ENCODE measurements around the gene SOS1. TPM values are rescaled to one million over a fixed set of nuclear protein-coding genes. Genes with fewer than 3 reads are reported as not detected.

Gene SOS1
- total RNA-seq, 6 donors from 2014 or later = 10.4 to 51.2 (median 25.3) TPM

- Histone ChIP-seq H3K27me3 (no peaks in the 10 kb centered on the region), H3K4me1 (peaks cover 27 to 61% (median 37%) of the 10 kb centered on the region in 4 donors), H3K36me3 (peaks cover 0 to 3% (median 0%) of the 10 kb centered on the region in 4 donors), H3K4me3 (peak overlapping the region; percentile 83 to 90 (median 86)), H3K9me3 (no peaks in the 10 kb centered on the region), H3K27ac (peak overlapping the region; percentile 3 to 98 (median 98))
- DNase-seq (no peak), ATAC-seq (ENCODE audit: low FRiP score in 2 of 2) (no peak)
- TF ChIP-seq EP300 (IDR thresholded peaks at IDR 0.05) (no peak), POLR2A (IDR thresholded peaks at IDR 0.05) (no peak), CTCF (IDR thresholded peaks at IDR 0.05) (no peak), POLR2AphosphoS5 (IDR thresholded peaks at IDR 0.05) (no peak)
- 5 to 6% methylated on average over 6 of the region's 6 CpGs for WGBS, 2 donors
Measured at GRCh38 chr2:39118786-39119499, 1.9 kb downstream of the SOS1 start.

DNA sequence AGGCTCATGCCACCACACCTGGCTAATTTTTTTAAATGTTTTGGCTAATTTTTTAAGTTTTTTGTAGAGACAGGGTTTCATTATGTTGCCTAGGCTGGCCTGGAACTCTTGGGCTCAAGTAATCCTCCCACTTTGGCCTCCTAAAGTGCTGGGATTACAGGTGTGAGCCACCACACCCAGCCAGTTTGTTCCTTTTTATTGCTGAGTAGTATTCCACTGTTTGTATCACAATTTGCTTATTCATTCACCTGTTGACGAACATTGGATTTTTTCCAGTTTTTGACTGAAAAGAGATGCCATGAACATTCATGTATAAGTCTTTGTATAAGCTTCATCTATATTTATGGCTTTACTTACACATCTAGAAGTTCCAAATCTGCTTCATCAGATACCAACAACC is 5.3 kb downstream of the SOS1 start:
- Histone ChIP-seq H3K27me3 (no peaks in the 10 kb centered on the region), H3K9me3 (no peaks in the 10 kb centered on the region), H3K4me3 (no peak overlapping the region), H3K4me1 (peaks cover 10 to 40% (median 20%) of the 10 kb centered on the region in 4 donors), H3K27ac (no peak overlapping the region), H3K36me3 (peaks cover 0 to 12% (median 3%) of the 10 kb centered on the region in 4 donors)
- 94 to 97% methylated on average over 1 of the region's 1 CpG for WGBS, 2 donors
- no peak for TF ChIP-seq CTCF (IDR thresholded peaks at IDR 0.05)
- no peak for TF ChIP-seq POLR2A (IDR thresholded peaks at IDR 0.05)
- no peak for TF ChIP-seq EP300 (IDR thresholded peaks at IDR 0.05)
- no peak for TF ChIP-seq POLR2AphosphoS5 (IDR thresholded peaks at IDR 0.05)
- no peak for ATAC-seq (ENCODE audit: low FRiP score in 2 of 2)
- DNase-seq = no peak

DNA sequence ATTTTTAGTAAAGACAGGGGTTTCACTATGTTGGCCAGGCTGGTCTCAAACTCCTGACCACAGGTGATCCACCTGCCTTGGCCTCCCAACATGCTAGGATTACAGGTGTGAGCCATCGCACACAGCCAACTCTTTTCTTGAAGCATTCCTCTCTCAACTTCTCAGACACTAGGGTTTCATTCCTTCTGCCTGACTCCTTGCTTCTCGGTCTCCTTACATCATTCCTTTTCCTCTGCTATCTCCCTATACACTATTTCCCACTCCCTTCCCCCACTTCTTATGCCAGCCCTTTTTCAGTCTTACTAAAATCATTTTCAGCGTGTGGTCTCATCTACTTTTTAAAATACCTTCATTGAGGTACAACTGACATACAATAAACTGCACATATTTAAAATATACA is 6.1 kb downstream of the SOS1 start:
- WGBS, 2 donors = 86 to 88% methylated on average over 3 of the region's 3 CpGs

GRCh38 chr2:39109537-39109936 is 11.3 kb downstream of the SOS1 start:
- Histone ChIP-seq H3K4me1 (peaks cover 0 to 28% (median 16%) of the 10 kb centered on the region in 4 donors), H3K36me3 (peaks cover 0 to 9% (median 3%) of the 10 kb centered on the region in 4 donors), H3K27me3 (no peaks in the 10 kb centered on the region), H3K27ac (no peak overlapping the region), H3K9me3 (no peaks in the 10 kb centered on the region), H3K4me3 (no peak overlapping the region)
- DNase-seq (no peak), ATAC-seq (ENCODE audit: low FRiP score in 2 of 2) (no peak)
- TF ChIP-seq POLR2A (IDR thresholded peaks at IDR 0.05) (no peak), EP300 (IDR thresholded peaks at IDR 0.05) (no peak), CTCF (IDR thresholded peaks at IDR 0.05) (no peak), POLR2AphosphoS5 (IDR thresholded peaks at IDR 0.05) (no peak)
- WGBS, 2 donors = 85 to 100% methylated on average over 1 of the region's 1 CpG

More for the DNA sequence above, 6.1 kb downstream of the SOS1 start:
- ATAC-seq (ENCODE audit: low FRiP score in 2 of 2) = no peak
- TF ChIP-seq POLR2AphosphoS5 (IDR thresholded peaks at IDR 0.05) (no peak), EP300 (IDR thresholded peaks at IDR 0.05) (no peak), POLR2A (IDR thresholded peaks at IDR 0.05) (no peak), CTCF (IDR thresholded peaks at IDR 0.05) (no peak)
- Histone ChIP-seq H3K27me3 (no peaks in the 10 kb centered on the region), H3K36me3 (peaks cover 0 to 12% (median 3%) of the 10 kb centered on the region in 4 donors), H3K27ac (no peak overlapping the region), H3K4me1 (peaks cover 10 to 40% (median 22%) of the 10 kb centered on the region in 4 donors), H3K4me3 (no peak overlapping the region), H3K9me3 (no peaks in the 10 kb centered on the region)
- no peak for DNase-seq

Data from upper lobe of left lung (tissue), 6 donors.